HUES48 (cell line): Measurements from ENCODE around the gene TMEM175.
A peak's percentile ranks its signal among the peaks of the same experiment; 100 is the strongest.
"Not testable (repeated sequence)": the region's sequence is repeated elsewhere in the genome, so short reads cannot be mapped to it uniquely, and the experiment has no call there.

Experiments used
- H3K27ac ChIP-seq: one replicate; pipeline ENCODE4 v1.7.0; 2013; ENCODE audit warnings: low read depth, low read length, inconsistent platforms
- H3K27me3 ChIP-seq: 2 replicates; pipeline ENCODE4 v1.6.1; 2013; ENCODE audit warnings: mild to moderate bottlenecking, low read length; ENCODE audit not compliant: control insufficient read depth, insufficient read depth
- H3K36me3 ChIP-seq: 2 replicates; pipeline ENCODE4 v1.6.1; 2013; ENCODE audit warnings: low read length; ENCODE audit not compliant: control insufficient read depth, insufficient read depth
- H3K4me1 ChIP-seq: 2 replicates; pipeline ENCODE4 v1.6.1; 2013; ENCODE audit warnings: mild to moderate bottlenecking, low read length; ENCODE audit not compliant: control insufficient read depth, insufficient read depth
- H3K4me3 ChIP-seq: 2 replicates; pipeline ENCODE4 v1.5.1; 2013; ENCODE audit warnings: mild to moderate bottlenecking, low read depth, low read length
- H3K9ac ChIP-seq: 2 replicates; pipeline ENCODE4 v1.6.1; 2013; ENCODE audit warnings: mild to moderate bottlenecking, low read depth, low read length, moderate library complexity
- H3K9me3 ChIP-seq: 2 replicates; pipeline ENCODE4 v1.6.1; 2013; ENCODE audit warnings: low read length; ENCODE audit not compliant: control insufficient read depth, insufficient read depth

The TMEM175 gene

DNA sequence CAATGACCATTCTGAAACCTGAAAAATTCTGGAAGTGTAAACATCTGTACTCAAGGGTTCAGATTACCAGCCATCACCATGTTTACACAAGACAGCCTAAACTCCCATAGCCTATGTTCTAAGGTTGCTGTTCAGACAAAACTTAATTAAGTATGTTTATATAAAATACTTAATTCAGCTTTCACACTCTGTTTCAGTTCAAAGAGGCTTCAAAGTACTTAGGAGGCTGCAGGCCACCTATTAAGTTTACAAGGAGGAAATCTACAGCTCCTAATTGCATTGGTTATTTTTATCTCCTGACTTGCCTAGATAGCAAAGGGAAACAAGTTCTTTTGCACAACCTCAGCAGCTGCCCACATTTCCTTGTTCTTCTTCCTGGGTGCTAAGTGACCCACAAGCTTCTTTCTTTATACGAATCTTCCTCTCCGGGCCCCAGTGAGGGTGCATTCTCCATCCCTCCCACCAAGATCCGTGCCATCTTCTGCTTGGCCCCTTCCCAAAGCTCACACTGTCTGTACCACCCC lies 2.2 kb upstream of the TMEM175 start:
- H3K9me3 ChIP-seq: no peaks in the 10 kb centered on the region
- H3K9ac ChIP-seq: no peak overlapping the region
- no peak overlapping the region for H3K4me3 ChIP-seq
- H3K4me1 ChIP-seq: peaks cover 5% of the 10 kb centered on the region
- no peaks in the 10 kb centered on the region for H3K27me3 ChIP-seq
- H3K36me3 ChIP-seq: no peaks in the 10 kb centered on the region
- no peak overlapping the region for H3K27ac ChIP-seq

DNA sequence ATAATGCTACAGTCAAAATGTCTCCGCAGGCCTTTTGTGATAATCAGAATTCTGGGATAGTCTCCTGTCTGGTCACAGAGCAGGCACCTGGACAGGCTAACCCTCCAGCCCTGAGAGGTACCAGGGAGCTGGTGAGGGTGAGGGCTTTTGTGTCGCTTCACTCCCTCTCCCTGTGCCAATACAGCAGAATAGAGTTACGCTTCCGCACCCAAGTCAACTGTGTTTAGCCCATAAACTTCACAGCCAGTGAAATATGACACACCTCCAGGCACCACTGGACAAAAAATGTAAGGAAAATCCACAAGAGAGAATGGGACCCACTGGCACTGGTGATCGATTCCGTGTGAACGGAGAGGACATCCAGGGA lies 1.4 kb upstream of the TMEM175 start:
- Histone ChIP-seq H3K36me3 (no peaks in the 10 kb centered on the region), H3K9ac (no peak overlapping the region), H3K9me3 (no peaks in the 10 kb centered on the region), H3K27me3 (no peaks in the 10 kb centered on the region), H3K4me1 (peaks cover 5% of the 10 kb centered on the region), H3K4me3 (peak overlapping the region; percentile 81), H3K27ac (no peak overlapping the region)

DNA sequence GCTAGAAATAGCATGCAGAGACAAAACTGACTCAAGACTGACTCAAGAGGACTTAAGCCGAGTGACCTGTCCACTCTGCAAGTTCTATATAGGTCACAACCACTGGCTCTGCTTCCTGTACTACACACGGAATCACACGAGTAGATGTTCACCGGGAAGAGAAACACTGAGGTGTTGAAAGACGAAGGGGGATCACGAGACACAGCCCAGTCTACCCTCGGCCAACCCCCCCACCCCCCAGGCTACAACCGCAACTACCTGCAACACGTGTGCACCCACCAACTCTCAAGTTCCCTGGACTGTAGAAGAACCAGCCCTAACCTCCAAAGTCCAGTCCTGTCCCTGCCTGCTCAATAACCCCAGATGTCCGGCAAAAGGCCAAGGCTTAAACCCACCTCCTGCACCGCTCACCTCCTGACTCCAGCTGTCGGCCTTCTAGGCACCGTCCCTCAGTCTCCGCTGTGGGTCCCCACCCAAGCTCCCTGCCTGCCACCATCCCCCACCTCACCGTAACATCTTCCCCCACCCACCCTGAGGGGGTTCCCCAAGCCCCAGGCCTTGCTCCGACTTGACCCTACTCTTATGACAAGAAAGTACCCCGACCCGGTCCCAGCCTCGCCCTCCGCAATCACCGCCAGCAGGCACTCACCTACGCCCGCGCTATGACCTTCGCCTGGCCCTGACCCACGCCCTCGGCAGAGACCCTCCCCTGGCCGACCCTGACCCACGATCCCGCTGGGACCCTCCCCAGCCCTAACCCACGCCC lies 883 bp upstream of the TMEM175 start:
- peak overlapping the region; percentile 81 for H3K4me3 ChIP-seq
- no peaks in the 10 kb centered on the region for H3K27me3 ChIP-seq
- no peaks in the 10 kb centered on the region for H3K36me3 ChIP-seq
- no peaks in the 10 kb centered on the region for H3K9me3 ChIP-seq
- H3K9ac ChIP-seq: peak overlapping the region; percentile 83
- H3K27ac ChIP-seq: peak overlapping the region; percentile 79
- H3K4me1 ChIP-seq: peaks cover 5% of the 10 kb centered on the region

DNA sequence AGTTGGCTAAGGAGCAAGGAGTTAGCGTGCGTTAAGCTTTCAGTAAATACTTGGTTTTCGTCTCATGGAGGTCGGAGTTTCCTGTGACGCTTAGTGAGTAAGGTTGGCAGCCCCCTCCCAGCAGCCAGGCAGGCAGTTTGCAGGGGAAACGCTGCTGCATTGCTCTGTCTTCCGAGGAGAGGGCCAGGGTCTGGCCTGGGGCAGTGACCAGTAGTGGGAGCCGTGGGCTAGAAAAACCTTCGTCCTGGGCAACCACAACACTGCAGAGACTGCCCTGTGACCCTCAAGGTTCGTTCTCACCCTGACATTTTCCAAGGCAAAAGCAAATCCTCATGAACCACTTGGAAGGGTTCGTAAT lies 432 bp downstream of the TMEM175 start:
- no peaks in the 10 kb centered on the region for H3K9me3 ChIP-seq
- H3K4me3 ChIP-seq: peak overlapping the region; percentile 81
- H3K27ac ChIP-seq: peak overlapping the region; percentile 40
- peaks cover 5% of the 10 kb centered on the region for H3K4me1 ChIP-seq
- H3K9ac ChIP-seq: peak overlapping the region; percentile 5; the same call in 1 of the 2 replicates
- H3K36me3 ChIP-seq: no peaks in the 10 kb centered on the region
- H3K27me3 ChIP-seq: no peaks in the 10 kb centered on the region

DNA sequence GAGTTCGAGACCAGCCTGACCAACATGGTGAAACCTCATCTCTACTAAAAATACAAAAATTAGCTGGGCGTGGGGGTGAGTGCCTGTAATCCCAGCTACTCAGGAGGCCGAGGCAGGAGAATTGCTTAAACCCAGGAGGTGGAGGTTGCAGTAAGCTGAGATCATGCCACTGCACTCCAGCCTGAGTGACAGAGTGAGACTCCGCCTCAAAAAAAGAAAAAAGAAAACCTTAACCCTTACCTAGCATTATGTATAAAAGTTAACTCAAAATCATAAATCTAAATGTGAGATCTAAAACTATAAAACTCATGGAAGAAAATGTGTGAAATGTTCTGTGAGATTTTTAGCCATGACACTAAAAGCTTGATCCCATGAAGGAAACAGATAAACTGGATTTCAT lies 7.2 kb downstream of the TMEM175 start:
- H3K27ac ChIP-seq, H3K4me1 ChIP-seq, H3K27me3 ChIP-seq, H3K36me3 ChIP-seq, H3K9me3 ChIP-seq, H3K9ac ChIP-seq, H3K4me3 ChIP-seq: not testable (repeated sequence)

DNA sequence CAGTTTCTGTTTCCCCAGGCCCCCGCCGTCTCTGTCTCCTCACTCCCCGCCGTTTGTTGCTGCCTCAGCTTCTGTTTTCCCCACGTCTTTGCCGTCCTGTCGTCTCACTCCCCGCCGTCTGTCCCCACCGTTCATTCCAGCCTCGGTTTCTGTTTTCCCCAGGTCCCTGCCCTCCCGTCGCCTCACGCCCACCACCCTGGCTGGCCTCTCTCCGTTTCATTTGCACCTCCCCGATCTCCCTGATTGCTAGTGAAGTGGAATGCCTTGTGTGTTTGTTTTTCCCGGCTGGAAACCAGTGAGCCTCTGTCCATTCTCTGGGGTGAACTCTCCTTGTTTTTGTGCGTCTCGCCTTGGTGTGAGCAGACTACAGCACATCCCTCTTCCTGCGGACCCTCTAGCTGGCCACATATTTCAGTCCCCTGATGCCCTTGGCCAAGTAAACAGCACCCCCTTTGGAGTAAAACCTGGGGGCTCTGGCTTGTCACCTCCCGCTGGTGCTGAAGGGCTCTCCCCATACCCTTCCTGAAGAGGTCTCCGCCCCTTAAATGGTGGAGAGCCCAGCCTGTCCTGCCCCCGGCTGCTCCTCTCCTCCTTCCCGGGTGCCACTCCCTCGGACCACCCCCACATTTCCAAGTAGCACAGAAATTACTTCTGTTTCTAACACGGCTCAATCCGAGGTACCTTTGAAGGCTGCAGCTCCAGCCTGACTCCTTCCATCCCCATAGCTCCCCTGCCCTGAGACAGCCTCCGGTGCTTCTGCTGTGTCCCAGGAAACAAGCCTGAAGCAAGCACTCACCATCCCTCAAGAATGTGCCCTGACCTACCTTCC lies 13.2 kb downstream of the TMEM175 start:
- Histone ChIP-seq H3K4me3 (no peak overlapping the region; the same call in 1 of the 2 replicates), H3K27me3 (no peaks in the 10 kb centered on the region), H3K27ac (no peak overlapping the region), H3K9me3 (no peaks in the 10 kb centered on the region), H3K4me1 (peaks cover 8% of the 10 kb centered on the region; the same call in 1 of the 2 replicates), H3K36me3 (no peaks in the 10 kb centered on the region), H3K9ac (no peak overlapping the region)

DNA sequence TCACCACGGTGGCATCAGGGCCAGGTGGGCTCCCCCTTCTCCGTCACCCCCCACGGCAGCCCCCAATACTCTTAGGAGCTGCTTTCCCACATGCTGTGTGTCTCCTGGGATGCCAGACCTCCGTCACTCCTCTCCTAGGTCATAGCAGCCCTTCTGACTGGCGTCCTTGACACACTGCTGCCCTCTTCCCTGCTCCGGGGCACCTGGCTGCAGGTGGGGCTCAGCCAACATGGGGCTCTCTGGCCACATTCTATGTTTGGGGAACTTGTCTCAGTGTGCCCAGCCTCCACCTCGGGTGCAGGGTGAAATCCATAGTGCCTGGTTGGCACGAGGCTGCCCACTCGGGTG lies 13.8 kb downstream of the TMEM175 start:
- H3K9me3 ChIP-seq: no peaks in the 10 kb centered on the region
- no peaks in the 10 kb centered on the region for H3K27me3 ChIP-seq
- H3K4me1 ChIP-seq: peaks cover 8% of the 10 kb centered on the region; the same call in 1 of the 2 replicates
- no peak overlapping the region for H3K4me3 ChIP-seq
- no peak overlapping the region for H3K27ac ChIP-seq
- no peaks in the 10 kb centered on the region for H3K36me3 ChIP-seq
- H3K9ac ChIP-seq: no peak overlapping the region

DNA sequence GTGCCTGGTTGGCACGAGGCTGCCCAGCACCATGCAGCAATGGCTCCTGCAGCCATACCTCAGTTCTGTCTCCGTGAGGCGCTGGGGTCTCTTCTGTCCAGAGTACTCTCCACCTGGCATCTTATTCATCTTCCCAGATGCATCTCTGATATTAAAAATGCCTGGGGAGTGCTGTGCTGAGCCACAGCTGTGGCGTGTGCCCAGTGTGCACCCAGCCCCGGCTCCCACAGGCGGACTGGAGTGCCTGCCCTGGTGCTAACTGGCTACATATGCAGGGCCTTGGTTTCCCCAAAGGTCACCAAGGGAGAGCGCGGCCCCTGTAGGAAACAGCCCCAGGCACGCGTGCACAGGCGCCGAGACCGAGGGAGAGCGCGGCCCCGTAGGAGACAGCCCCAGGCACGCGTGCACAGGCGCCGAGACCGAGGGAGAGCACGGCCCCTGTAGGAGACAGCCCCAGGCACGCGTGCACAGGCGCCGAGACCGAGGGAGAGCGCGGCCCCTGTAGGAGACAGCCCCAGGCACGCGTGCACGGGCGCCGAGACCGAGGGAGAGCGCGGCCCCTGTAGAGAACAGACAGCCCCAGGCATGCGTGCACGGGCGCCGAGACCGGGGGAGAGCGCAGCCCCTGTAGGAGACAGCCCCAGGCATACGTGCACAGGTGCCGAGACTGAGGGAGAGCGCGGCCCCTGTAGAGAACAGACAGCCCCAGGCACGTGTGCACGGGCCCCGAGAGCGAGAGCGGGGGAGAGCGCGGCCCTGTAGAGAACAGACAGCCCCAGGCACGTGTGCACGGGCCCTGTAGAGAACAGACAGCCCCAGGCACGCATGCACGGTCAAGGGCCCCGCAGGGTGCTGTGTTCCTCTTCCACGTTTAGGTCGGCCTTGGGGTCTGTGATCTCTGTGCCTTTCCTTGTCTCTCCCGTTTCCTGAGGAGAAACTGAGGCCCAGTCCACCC lies 14.5 kb downstream of the TMEM175 start:
- Histone ChIP-seq H3K36me3 (no peaks in the 10 kb centered on the region), H3K4me1 (peaks cover 8% of the 10 kb centered on the region; the same call in 1 of the 2 replicates), H3K9me3 (no peaks in the 10 kb centered on the region), H3K27ac (no peak overlapping the region), H3K4me3 (no peak overlapping the region), H3K27me3 (no peaks in the 10 kb centered on the region), H3K9ac (no peak overlapping the region)

DNA sequence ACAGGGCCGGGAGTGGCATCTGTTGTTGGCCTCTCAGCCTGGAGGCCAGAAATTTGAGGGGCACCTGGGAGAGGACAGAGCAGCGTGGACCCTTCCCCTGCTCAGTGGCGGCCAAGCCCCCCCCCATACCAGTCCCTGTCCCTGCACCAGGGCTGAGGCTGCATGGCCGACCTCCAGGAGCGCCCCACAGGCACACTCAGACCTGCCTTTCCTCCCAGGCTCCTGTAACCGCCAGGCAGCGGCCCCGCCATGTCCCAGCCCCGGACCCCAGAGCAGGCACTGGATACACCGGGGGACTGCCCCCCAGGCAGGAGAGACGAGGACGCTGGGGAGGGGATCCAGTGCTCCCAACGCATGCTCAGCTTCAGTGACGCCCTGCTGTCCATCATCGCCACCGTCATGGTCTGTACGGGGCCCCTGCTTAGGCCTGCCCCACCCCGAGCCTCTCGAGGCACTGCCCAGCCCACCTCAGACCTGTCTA lies 15.3 kb downstream of the TMEM175 start:
- H3K4me1 ChIP-seq: peaks cover 8% of the 10 kb centered on the region; the same call in 1 of the 2 replicates
- H3K9me3 ChIP-seq: no peaks in the 10 kb centered on the region
- H3K4me3 ChIP-seq: no peak overlapping the region
- H3K9ac ChIP-seq: no peak overlapping the region
- no peaks in the 10 kb centered on the region for H3K36me3 ChIP-seq
- H3K27me3 ChIP-seq: no peaks in the 10 kb centered on the region
- no peak overlapping the region for H3K27ac ChIP-seq

DNA sequence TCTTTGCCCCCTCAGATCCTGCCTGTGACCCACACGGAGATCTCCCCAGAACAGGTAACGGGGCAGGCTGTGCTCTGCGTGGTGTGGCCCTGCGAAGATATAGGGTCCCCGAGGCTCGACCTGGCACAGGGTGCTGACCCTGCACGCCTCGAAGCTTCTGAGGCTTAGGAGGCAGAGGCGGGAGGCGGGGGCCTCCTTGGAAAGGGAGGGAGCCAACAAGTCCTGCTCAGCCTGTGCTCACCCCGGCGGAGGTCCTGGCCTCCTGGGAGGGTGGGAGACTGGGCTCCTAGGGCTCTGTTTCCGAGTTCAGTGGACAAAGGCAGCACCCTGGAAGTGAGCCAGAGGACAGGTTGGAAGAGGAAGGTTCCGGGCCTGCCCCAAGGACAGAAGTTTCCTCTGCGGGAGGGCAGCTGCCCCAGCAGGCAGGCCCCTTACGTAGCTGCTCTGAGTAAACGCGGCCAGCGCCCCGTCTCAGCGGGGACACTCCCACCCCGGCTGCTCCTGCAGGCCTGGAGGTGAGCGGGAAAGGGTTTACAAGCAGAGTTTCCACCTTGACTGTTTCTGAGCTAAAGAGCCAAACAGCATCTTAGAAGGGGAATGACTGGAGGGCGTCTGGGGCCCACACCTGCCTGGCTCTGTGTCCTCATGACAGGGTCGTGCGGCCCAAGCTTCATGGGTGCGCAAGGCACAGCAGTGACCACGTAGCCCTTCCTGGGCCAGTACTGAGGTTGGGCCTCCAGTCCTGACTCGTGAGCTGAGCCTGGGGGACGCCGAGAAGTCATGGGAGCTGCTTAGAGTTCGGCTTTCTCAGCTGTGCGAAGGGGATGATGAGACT lies 16.1 kb downstream of the TMEM175 start:
- Histone ChIP-seq H3K9me3 (no peaks in the 10 kb centered on the region), H3K27me3 (no peaks in the 10 kb centered on the region), H3K27ac (no peak overlapping the region)

More for the DNA sequence above, 16.1 kb downstream of the TMEM175 start:
- Histone ChIP-seq H3K9ac (no peak overlapping the region), H3K4me1 (peaks cover 8% of the 10 kb centered on the region; the same call in 1 of the 2 replicates), H3K36me3 (no peaks in the 10 kb centered on the region), H3K4me3 (no peak overlapping the region)
